Bronchial epithelial cell (primary cell): ENCODE measurements around the gene WDFY4. TPM values are rescaled to one million over a fixed set of nuclear protein-coding genes. Genes with fewer than 3 reads are reported as not detected.

Source experiments
- DNase-seq: peaks from one replicate; pipeline ENCODE4 v3.0.0-alpha.2; 2010; ENCODE audit warnings: low read depth
- FAIRE-seq: peaks from 2 replicates; lab custom pipeline; 2011; peaks lifted over from hg19 to GRCh38; lab: Jason Lieb, UNC
- H3K27me3 ChIP-seq: 2 replicates; pipeline ENCODE4 v1.5.1; 2011; ENCODE audit warnings: low read length; ENCODE audit not compliant: control insufficient read depth, insufficient read depth
- H3K36me3 ChIP-seq: 2 replicates; pipeline ENCODE4 v1.5.1; 2011; ENCODE audit warnings: low read length; ENCODE audit not compliant: control insufficient read depth, insufficient read depth
- H3K4me3 ChIP-seq: 2 replicates; pipeline ENCODE4 v1.5.1; 2011; ENCODE audit warnings: mild to moderate bottlenecking, low read depth, low read length, control low read depth
- CTCF ChIP-seq: IDR thresholded peaks from 2 replicates; pipeline ENCODE4 v1.5.1; 2011; ENCODE audit warnings: mild to moderate bottlenecking, moderate library complexity, low read length, control low read depth, inconsistent platforms; ENCODE audit not compliant: insufficient read depth, severe bottlenecking
- total RNA-seq: library from RNA; depleted of rRNA; stranded (reverse); fragments of >200 nt; gene quantifications from 2 replicates; pipeline ENCODE4 v1.2.1, GENCODE V29; 2014

Gene WDFY4
- total RNA-seq, 1 donor from 2014 or later = under 0.01 TPM

DNA sequence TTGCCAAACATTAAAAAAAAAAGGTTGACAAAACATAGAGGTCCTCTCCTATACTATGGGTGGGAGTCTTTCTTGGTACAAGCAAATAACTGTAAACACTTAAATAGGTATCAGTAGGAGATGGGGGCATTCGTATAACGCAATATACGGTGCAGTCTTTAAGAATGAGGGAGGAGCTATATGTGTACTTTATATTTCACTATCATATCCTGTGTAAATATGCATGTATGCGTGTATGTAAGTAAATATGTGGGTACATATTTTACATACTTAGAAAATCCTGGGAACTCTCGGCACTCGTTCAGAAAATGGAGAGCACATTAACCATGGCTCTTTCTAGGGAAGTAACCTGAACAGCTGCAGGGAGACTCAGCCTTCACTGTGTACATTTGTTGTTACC, 337.0 kb downstream of the WDFY4 start:
- Histone ChIP-seq H3K27me3 (no peaks in the 10 kb centered on the region), H3K36me3 (no peaks in the 10 kb centered on the region), H3K4me3 (no peak overlapping the region)
- FAIRE-seq (no peak), DNase-seq (no peak)
- TF ChIP-seq CTCF = no peak

DNA sequence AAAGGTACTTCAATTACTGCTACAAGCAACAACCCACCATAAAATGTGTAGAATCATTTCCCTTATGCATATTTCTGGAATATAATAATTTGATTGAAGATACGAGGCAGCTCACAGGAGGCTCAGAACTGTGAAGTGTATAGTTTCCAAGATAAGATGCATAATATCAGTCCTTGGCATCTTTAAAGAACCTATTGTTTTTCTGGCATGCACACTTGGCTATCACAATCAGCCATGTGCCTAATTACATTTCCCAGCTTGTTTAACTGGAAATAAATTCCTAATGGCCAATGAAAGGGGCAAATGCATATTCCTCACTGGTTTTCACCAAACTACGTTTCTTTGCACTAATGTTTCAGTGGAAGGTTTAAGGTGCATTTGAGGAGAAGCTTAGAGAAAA, 338.4 kb downstream of the WDFY4 start:
- DNase-seq (no peak), FAIRE-seq (no peak)
- Histone ChIP-seq H3K27me3 (no peaks in the 10 kb centered on the region), H3K4me3 (no peak overlapping the region), H3K36me3 (no peaks in the 10 kb centered on the region)
- no peak for TF ChIP-seq CTCF

GRCh38 chr10:49023752-49024151, 339.1 kb downstream of the WDFY4 start:
- FAIRE-seq = no peak
- H3K4me3 ChIP-seq = no peak overlapping the region

DNA sequence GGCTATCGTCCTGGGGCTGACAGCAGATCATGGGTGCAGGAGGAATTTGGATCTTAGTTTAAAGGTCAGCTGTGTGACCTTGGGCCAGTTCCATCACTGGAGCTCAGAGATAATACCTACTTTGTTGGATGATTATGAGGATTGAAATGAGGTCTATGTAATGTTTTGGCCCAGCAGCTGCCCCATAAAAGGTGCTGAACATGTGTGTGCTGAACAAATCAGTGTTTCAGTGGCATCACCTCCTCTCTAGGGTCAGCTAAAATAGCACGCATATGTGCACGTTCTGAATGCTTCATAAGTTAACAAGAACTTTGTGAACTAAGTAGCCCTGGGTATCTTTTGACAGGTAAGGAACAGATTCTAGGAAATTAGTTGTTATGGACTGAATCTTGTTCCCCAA, 339.8 kb downstream of the WDFY4 start:
- DNase-seq (no peak), FAIRE-seq (no peak)
- Histone ChIP-seq H3K4me3 (no peak overlapping the region), H3K36me3 (no peaks in the 10 kb centered on the region), H3K27me3 (no peaks in the 10 kb centered on the region)
- no peak for TF ChIP-seq CTCF

More at GRCh38 chr10:49023752-49024151, 339.1 kb downstream of the WDFY4 start:
- no peak for DNase-seq
- Histone ChIP-seq H3K27me3 (no peaks in the 10 kb centered on the region), H3K36me3 (no peaks in the 10 kb centered on the region)
- no peak for TF ChIP-seq CTCF

DNA sequence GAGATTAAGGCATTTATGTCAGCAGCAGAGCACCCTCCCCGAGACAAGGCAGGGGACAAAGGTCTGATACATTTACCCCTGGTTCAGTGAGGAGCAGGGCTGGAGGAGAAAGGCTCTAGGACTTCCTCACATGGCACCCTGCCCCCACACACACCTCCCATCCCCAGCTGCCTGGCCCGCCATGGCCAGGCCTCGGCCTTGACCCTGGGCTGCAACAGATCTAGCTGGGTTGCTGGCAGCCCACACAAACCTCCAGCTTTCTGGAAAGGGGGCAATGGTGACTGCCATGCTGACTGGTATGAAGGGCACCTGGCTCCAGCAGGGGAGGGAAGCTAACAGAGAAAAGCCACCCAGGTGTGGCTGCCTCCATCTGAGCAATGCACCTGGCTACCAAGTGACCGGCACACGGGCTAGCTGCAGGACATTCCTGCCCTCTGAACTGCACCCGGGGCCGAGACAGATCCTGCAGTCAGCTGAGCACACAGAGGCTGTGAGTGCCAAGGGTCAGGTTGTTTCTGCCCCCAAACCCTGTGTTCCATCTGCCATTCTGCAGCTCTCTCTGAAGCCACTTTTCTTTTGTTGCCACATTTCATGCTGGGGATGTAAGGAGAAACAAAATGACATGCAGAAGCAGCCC, 340.8 kb downstream of the WDFY4 start:
- DNase-seq = no peak
- H3K27me3 ChIP-seq = no peaks in the 10 kb centered on the region
- FAIRE-seq = no peak

More for the DNA sequence above, 340.8 kb downstream of the WDFY4 start:
- no peak for TF ChIP-seq CTCF
- no peak overlapping the region for H3K4me3 ChIP-seq
- H3K36me3 ChIP-seq = no peaks in the 10 kb centered on the region
